Transverse colon (tissue), 4 donors: ENCODE results near the gene CHST13.

Experiments used
- CTCF ChIP-seq, 5 experiments: fragments of 200-600 bp in 3 of 5; fragments of 450-650 bp in 2 of 5; sonication (generic) in 3 of 5; IDR thresholded peaks; 1 replicate in 2 of 5; 2 replicates in 3 of 5; pipeline ENCODE4 v1.5.1; 2016 to 2017; ENCODE audit warnings: antibody characterized with exemption in 5 of 5, inconsistent platforms in 3 of 5, mild to moderate bottlenecking in 2 of 5, moderate library complexity in 1 of 5
- EP300 ChIP-seq: sonication (generic); formaldehyde crosslinking; IDR thresholded peaks from one replicate; pipeline ENCODE4 v1.6.1; 2017; ENCODE audit warnings: antibody characterized with exemption, low read depth
- POLR2A ChIP-seq: fragments of 450-650 bp; IDR thresholded peaks from one replicate; pipeline ENCODE4 v1.6.1; 2016; ENCODE audit warnings: antibody characterized with exemption, mild to moderate bottlenecking, moderate library complexity
- POLR2AphosphoS5 ChIP-seq, 3 donors: sonication (generic); formaldehyde crosslinking; IDR thresholded peaks; one replicate each; pipeline ENCODE4 v1.6.1; 2016; ENCODE audit warnings: antibody characterized with exemption in 3 of 3

GRCh38 chr3:126555795-126556636, 32.1 kb downstream of the CHST13 start:
- TF ChIP-seq POLR2AphosphoS5 (IDR thresholded peaks at IDR 0.05) (no peak), CTCF (IDR thresholded peaks at IDR 0.05) (no peak), EP300 (no peak), POLR2A (no peak)
